Prostate gland (tissue), 2 donors: ENCODE data around the gene CLDN6. TPM values are rescaled to one million over a fixed set of nuclear protein-coding genes. Genes with fewer than 3 reads are reported as not detected.

Experiments used
- DNase-seq: peaks from one replicate; pipeline ENCODE4 v3.0.0-alpha.2; 2019; ENCODE audit warnings: low spot score
- H3K27ac ChIP-seq, 2 donors: fragments of 200-600 bp; sonication (generic); 2 replicates each; pipeline ENCODE4 v1.5.1; 2017 to 2019
- H3K27me3 ChIP-seq: fragments of 200-600 bp; sonication (generic); replicated peaks from 2 replicates; pipeline ENCODE4 v1.5.1; 2019; ENCODE audit not compliant: insufficient read depth
- H3K36me3 ChIP-seq, 2 donors: fragments of 200-600 bp; sonication (generic); 1 replicate in 1 of 2; 2 replicates in 1 of 2; pipeline versions ENCODE4 v1.5.1 to v1.8.1; 2017 to 2019
- H3K4me1 ChIP-seq: fragments of 200-600 bp; sonication (generic); replicated peaks from 2 replicates; pipeline ENCODE4 v1.5.1; 2019
- H3K4me3 ChIP-seq, 2 donors: fragments of 200-600 bp; sonication (generic); 2 replicates each; pipeline ENCODE4 v1.5.1; 2017 to 2019
- H3K9me3 ChIP-seq: fragments of 200-600 bp; sonication (generic); 2 replicates; pipeline ENCODE4 v1.5.1; 2017
- CTCF ChIP-seq, 4 experiments: fragments of 200-600 bp in 2 of 4; fragments of 450-650 bp in 2 of 4; sonication (generic) in 2 of 4; IDR thresholded peaks; 1 replicate in 3 of 4; 2 replicates in 1 of 4; pipeline ENCODE4 v1.5.1; 2016 to 2019; ENCODE audit warnings: antibody characterized with exemption in 4 of 4, mild to moderate bottlenecking in 2 of 4, moderate library complexity in 2 of 4
- POLR2A ChIP-seq: fragments of 450-650 bp; IDR thresholded peaks from one replicate; pipeline ENCODE4 v1.6.1; 2016; ENCODE audit warnings: antibody characterized with exemption, mild to moderate bottlenecking
- POLR2AphosphoS5 ChIP-seq: sonication (generic); formaldehyde crosslinking; IDR thresholded peaks from one replicate; pipeline ENCODE4 v1.6.1; 2017; ENCODE audit warnings: antibody characterized with exemption
- WGBS: methylation state at CpG from one replicate; pipeline ENCODE4 v1.1.5; 2018; 5-methylcytosine and 5-hydroxymethylcytosine counted together
- intact Hi-C: fragments of 100-400 bp; cut with DNase I; formaldehyde crosslinking; loops from one replicate; pipeline ENCODE4 v1.14.2; 2022
- total RNA-seq, 2 donors: library from RNA; depleted of rRNA; stranded (reverse); fragments of >200 nt; gene quantifications; one replicate each; pipeline ENCODE4 v1.1.0, GENCODE V29; 2016

CLDN6 gene
- total RNA-seq, 2 donors from 2014 or later = 0.14 TPM; not detected in 1

- intact Hi-C loops = no loop called here
- no peaks in the 10 kb centered on the region for H3K9me3 ChIP-seq
- TF ChIP-seq POLR2AphosphoS5 = no peak
- H3K27ac ChIP-seq = no peak overlapping the region
- WGBS = 95% methylated on average over 24 of the region's 24 CpGs
- DNase-seq = no peak
- no peaks in the 10 kb centered on the region for H3K36me3 ChIP-seq
- no peak overlapping the region for H3K4me3 ChIP-seq
- no peaks in the 10 kb centered on the region for H3K27me3 ChIP-seq
- peaks cover 25% of the 10 kb centered on the region for H3K4me1 ChIP-seq
Observed at GRCh38 chr16:3026609-3027488, 8.9 kb upstream of the CLDN6 start.

- Histone ChIP-seq H3K4me1 (peaks cover 30% of the 10 kb centered on the region), H3K9me3 (no peaks in the 10 kb centered on the region), H3K36me3 (no peaks in the 10 kb centered on the region), H3K4me3 (no peak overlapping the region), H3K27ac (no peak overlapping the region), H3K27me3 (no peaks in the 10 kb centered on the region)
- WGBS = 94% methylated on average over 8 of the region's 8 CpGs
- DNase-seq = no peak
- intact Hi-C loops = no loop called here
- no peak for TF ChIP-seq POLR2A
- TF ChIP-seq POLR2AphosphoS5 = no peak
- no peak for TF ChIP-seq CTCF (IDR thresholded peaks at IDR 0.05)
Observed at GRCh38 chr16:3026003-3026378, 8.0 kb upstream of the CLDN6 start.

DNA sequence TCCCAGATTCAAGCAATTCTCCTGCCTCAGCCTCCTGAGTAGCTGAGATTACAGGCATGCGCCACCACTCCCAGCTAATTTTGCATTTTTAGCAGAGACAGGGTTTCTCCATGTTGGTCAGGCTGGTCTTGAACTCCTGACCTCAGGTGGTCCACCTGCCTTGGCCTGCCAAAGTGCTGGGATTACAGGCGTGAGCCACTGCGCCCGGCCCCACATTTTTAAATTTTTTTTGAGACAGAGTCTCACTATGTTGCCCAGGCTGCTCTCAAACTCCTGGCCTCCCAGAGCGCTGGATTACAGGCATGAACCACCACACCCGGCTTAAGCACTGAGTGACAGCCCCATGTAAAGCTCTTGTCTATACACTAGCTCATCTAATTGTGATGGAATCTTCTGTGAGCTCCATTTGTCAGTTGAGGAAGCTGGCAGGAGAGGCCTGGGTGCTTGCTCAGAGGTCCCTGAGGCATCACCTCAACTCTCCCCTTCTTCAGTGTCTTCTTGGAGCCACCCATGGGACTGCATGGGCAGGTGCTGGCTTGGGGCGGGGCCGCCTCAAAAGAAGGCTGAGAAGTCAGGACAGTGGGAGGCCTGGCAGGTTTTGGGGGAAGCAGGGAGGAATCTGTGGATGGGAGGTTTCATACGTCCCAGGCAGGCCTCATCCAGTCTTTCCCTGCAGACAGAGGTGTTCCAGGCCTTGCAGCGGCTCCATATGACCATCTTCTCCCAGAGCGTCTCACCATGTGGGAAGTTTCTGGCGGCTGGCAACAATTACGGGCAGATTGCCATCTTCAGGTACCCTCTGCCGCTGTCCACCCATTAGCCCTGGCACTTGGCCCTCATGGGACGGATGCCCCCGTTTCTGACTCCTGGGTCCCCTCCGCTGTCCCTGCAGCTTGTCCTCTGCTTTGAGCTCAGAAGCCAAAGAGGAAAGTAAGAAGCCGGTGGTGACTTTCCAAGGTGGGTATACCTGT is 7.3 kb upstream of the CLDN6 start:
- TF ChIP-seq POLR2A (no peak), POLR2AphosphoS5 (no peak), CTCF (IDR thresholded peaks at IDR 0.05) (no peak)
- H3K36me3 ChIP-seq = no peaks in the 10 kb centered on the region
- 95% methylated on average over 18 of the region's 18 CpGs for WGBS
- no peaks in the 10 kb centered on the region for H3K9me3 ChIP-seq
- no peaks in the 10 kb centered on the region for H3K27me3 ChIP-seq
- no peak overlapping the region for H3K27ac ChIP-seq
- DNase-seq = no peak
- intact Hi-C loops = no loop called here
- no peak overlapping the region for H3K4me3 ChIP-seq
- H3K4me1 ChIP-seq = peaks cover 30% of the 10 kb centered on the region

DNA sequence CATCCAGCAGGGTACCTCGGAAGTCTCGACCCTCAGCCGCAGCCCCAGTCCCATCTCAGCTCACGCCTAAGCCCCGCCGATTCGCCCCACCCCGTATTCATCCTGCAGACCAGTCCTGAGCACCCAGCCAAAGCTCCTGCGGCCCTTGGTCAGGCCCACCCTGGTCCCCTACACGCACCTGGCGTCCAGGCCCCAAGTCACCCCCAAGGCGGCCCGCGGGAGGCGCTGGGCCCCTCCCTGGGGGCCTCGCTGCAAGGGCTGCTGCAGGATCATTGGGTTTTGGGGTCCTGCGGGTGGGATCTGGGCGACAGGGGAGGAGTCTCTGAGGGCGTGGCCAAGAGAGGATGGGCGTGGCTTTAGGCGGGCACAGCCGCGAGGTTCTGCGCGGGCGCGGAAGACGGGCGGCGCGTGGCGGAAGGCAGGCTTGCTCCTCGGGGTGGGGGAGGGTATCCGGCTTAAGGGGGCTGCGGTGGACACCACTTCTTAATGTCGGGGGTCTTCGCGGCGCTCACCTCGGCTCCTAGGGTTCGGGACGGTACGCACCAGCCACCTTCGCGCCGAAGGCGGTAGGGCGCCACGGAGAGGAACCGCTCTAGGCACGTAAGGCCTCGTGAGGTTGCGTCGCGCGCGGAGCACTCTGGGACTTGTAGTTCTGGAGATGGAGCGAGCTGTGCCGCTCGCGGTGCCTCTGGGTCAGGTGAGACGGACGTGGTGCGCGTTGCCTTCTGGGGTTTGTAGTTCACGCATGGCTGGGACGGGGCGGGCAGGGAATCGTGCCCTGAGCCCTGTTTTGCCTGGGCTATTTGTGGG is 5.9 kb upstream of the CLDN6 start, which contains the start of the genes HCFC1R1 and THOC6:
Gene HCFC1R1, minus strand, starts transcription at position 274 of the 810 bp plus-strand sequence. Its CDS starts 1 bp downstream, at position 273.
Gene THOC6, plus strand, starts transcription at position 367 of the 810 bp plus-strand sequence. Its CDS starts 292 bp downstream, at position 659.
- TF ChIP-seq CTCF (IDR thresholded peaks at IDR 0.05) (peak in 1 of 4 experiments; percentile 30), POLR2AphosphoS5 (peak; percentile 96), POLR2A (peak; percentile 64)
- Histone ChIP-seq H3K36me3 (no peaks in the 10 kb centered on the region), H3K4me1 (peaks cover 30% of the 10 kb centered on the region), H3K9me3 (no peaks in the 10 kb centered on the region), H3K4me3 (peak within 1 kb of the TSS; percentile 38 to 63), H3K27me3 (no peaks in the 10 kb centered on the region), H3K27ac (peak within 1 kb of the TSS; percentile 89 to 94)
- intact Hi-C loops = no loop called here
- under 1% methylated on average over 69 of the region's 69 CpGs for WGBS
- peak; percentile 97 for DNase-seq
